Tibial nerve (tissue), 4 donors: ENCODE data around the gene ANKRD39. TPM values are rescaled to one million over a fixed set of nuclear protein-coding genes. Genes with fewer than 3 reads are reported as not detected.
A peak's percentile ranks its signal among the peaks of the same experiment; 100 is the strongest.

Experiments used
- DNase-seq, 2 donors: peaks; one replicate each; pipeline ENCODE4 v3.0.0-alpha.2; 2019; ENCODE audit warnings: low spot score in 2 of 2
- H3K27ac ChIP-seq, 4 donors: fragments of 200-600 bp; sonication (generic) in 3 of 4; one replicate each; pipeline ENCODE4 v1.5.1; 2017 to 2019; ENCODE audit warnings: mild to moderate bottlenecking in 1 of 4
- H3K27me3 ChIP-seq, 2 donors: fragments of 200-600 bp; sonication (generic) in 1 of 2; one replicate each; pipeline versions ENCODE4 v1.5.1 to v1.6.0; 2017 to 2019
- H3K36me3 ChIP-seq, 3 donors: fragments of 200-600 bp; sonication (generic); one replicate each; pipeline ENCODE4 v1.5.1; 2018 to 2019
- H3K4me1 ChIP-seq, 4 donors: fragments of 200-600 bp; sonication (generic) in 3 of 4; one replicate each; pipeline ENCODE4 v1.5.1; 2017 to 2019
- H3K4me3 ChIP-seq, 4 donors: fragments of 200-600 bp; sonication (generic) in 3 of 4; one replicate each; pipeline ENCODE4 v1.5.1; 2017 to 2019; ENCODE audit warnings: mild to moderate bottlenecking in 1 of 4, moderate library complexity in 1 of 4
- H3K9me3 ChIP-seq, 4 donors: fragments of 200-600 bp; sonication (generic) in 3 of 4; one replicate each; pipeline ENCODE4 v1.5.1; 2017 to 2019
- CTCF ChIP-seq, 5 experiments: fragments of 200-600 bp in 3 of 5; fragments of 450-650 bp in 2 of 5; sonication (generic) in 3 of 5; IDR thresholded peaks; one replicate each; pipeline ENCODE4 v1.5.1; 2016 to 2019; ENCODE audit warnings: antibody characterized with exemption in 5 of 5, mild to moderate bottlenecking in 3 of 5, moderate library complexity in 2 of 5
- EP300 ChIP-seq, 2 donors: sonication (generic); formaldehyde crosslinking; IDR thresholded peaks; one replicate each; pipeline ENCODE4 v1.6.1; 2017; ENCODE audit warnings: antibody characterized with exemption in 2 of 2, mild to moderate bottlenecking in 1 of 2
- POLR2A ChIP-seq, 2 donors: fragments of 450-650 bp; IDR thresholded peaks; one replicate each; pipeline ENCODE4 v1.6.1; 2017; ENCODE audit warnings: antibody characterized with exemption in 2 of 2, mild to moderate bottlenecking in 2 of 2, moderate library complexity in 2 of 2
- WGBS, 2 donors: methylation state at CpG; one replicate each; pipeline ENCODE4 v1.1.5; 2018; 5-methylcytosine and 5-hydroxymethylcytosine counted together
- total RNA-seq, 4 donors: library from RNA; depleted of rRNA; stranded (reverse); fragments of >200 nt; gene quantifications; one replicate each; pipeline ENCODE4 v1.1.0, GENCODE V29; 2016

The ANKRD39 gene
- total RNA-seq, 4 donors from 2014 or later: 13.8 to 23.7 (median 19.5) TPM

- Histone ChIP-seq H3K27ac (peak overlapping the region in 1 of 4 donors; percentile 24), H3K9me3 (no peaks in the 10 kb centered on the region), H3K4me3 (no peak overlapping the region), H3K36me3 (peaks cover 0 to 72% (median 0%) of the 10 kb centered on the region in 3 donors), H3K27me3 (no peaks in the 10 kb centered on the region), H3K4me1 (peaks cover 0 to 13% (median 3%) of the 10 kb centered on the region in 4 donors)
- TF ChIP-seq POLR2A (IDR thresholded peaks at IDR 0.05) (no peak), CTCF (IDR thresholded peaks at IDR 0.05) (no peak), EP300 (IDR thresholded peaks at IDR 0.05) (no peak)
- no peak for DNase-seq
- whole genome bisulfite sequencing, 2 donors: 80% methylated on average over 16 of the region's 16 CpGs
Observed at GRCh38 chr2:96841701-96842495, 15.9 kb downstream of the ANKRD39 start.

- Histone ChIP-seq H3K4me3 (no peak overlapping the region), H3K36me3 (peaks cover 0 to 73% (median 0%) of the 10 kb centered on the region in 3 donors), H3K27me3 (no peaks in the 10 kb centered on the region), H3K9me3 (no peaks in the 10 kb centered on the region), H3K4me1 (peaks cover 0 to 13% (median 3%) of the 10 kb centered on the region in 4 donors), H3K27ac (peak overlapping the region in 2 of 4 donors; percentile 2 to 63)
- WGBS, 2 donors: 81 to 84% methylated on average over 20 to 34 of the region's 37 CpGs
- no peak for TF ChIP-seq CTCF (IDR thresholded peaks at IDR 0.05)
- no peak for TF ChIP-seq POLR2A (IDR thresholded peaks at IDR 0.05)
- no peak for DNase-seq
Observed at GRCh38 chr2:96839875-96840850, 17.7 kb downstream of the ANKRD39 start.

- DNase-seq: no peak
- Histone ChIP-seq H3K4me1 (peaks cover 0 to 13% (median 3%) of the 10 kb centered on the region in 4 donors), H3K9me3 (no peaks in the 10 kb centered on the region), H3K27me3 (no peaks in the 10 kb centered on the region), H3K36me3 (peaks cover 0 to 78% (median 0%) of the 10 kb centered on the region in 3 donors), H3K4me3 (peak overlapping the region in 1 of 4 donors; percentile 4), H3K27ac (peak overlapping the region in 3 of 4 donors; percentile 2 to 63 (median 50))
- TF ChIP-seq POLR2A (IDR thresholded peaks at IDR 0.05) (no peak), CTCF (IDR thresholded peaks at IDR 0.05) (no peak), EP300 (IDR thresholded peaks at IDR 0.05) (peak in 1 of 2 donors; percentile 25)
- 34 to 50% methylated on average over 5 to 18 of the region's 42 CpGs for WGBS, 2 donors
Observed at GRCh38 chr2:96839293-96839874, 18.4 kb downstream of the ANKRD39 start.

- Histone ChIP-seq H3K27ac (peak overlapping the region in 3 of 4 donors; percentile 2 to 63 (median 50)), H3K9me3 (no peaks in the 10 kb centered on the region), H3K4me3 (peak overlapping the region in 1 of 4 donors; percentile 4), H3K27me3 (no peaks in the 10 kb centered on the region), H3K36me3 (peaks cover 0 to 80% (median 0%) of the 10 kb centered on the region in 3 donors), H3K4me1 (peaks cover 0 to 14% (median 4%) of the 10 kb centered on the region in 4 donors)
- TF ChIP-seq POLR2A (IDR thresholded peaks at IDR 0.05): no peak
- no peak for TF ChIP-seq EP300 (IDR thresholded peaks at IDR 0.05)
- TF ChIP-seq CTCF (IDR thresholded peaks at IDR 0.05): no peak
- 87 to 90% methylated on average over 21 to 22 of the region's 23 CpGs for WGBS, 2 donors
- no peak for DNase-seq
Observed at GRCh38 chr2:96838345-96839292, 19.2 kb downstream of the ANKRD39 start.
